ENCODE results near the gene CTTNBP2.
"Not testable (repeated sequence)": the region's sequence is repeated elsewhere in the genome, so short reads cannot be mapped to it uniquely, and the experiment has no call there.

CTTNBP2 gene

DNA sequence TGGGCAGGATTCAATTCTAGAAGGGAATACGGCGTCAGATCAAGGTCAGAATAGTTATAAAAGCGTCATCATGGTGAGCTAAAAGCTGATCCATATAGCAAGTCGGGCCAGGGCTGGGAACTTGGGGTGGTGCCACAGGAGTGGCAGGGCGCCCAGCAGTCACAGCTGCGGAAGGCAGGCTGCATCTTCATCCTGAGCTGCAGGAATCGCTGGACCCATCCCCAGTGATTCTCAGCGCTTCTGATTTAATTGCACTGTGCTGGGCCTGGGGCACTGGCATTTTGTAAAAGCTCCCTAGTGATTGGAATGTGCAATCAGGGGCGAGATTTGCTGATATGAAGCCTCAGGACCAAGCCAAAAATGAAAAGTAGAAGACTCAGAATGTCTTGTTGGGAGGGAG, 135.3 kb downstream of the CTTNBP2 start:
- DNase-seq = no peak

DNA sequence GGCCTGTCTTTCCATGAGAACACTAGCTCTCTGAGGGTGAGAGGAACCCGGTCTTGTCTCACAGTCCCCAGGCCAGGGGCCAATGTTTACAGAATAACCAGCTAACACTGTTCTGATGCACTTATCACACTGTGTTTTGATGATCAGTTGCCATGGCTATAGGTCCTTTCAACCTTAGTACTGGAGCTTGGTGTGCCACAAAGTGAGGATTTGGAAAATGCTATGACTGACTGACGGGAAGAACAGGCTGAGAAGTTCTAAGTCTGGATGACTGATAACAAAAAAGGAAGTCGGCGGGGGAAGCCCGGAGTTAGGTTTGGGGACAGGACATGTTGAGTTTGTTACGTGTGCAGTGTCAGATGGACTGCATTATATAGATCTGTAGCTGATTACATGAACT, 141.8 kb downstream of the CTTNBP2 start:
- no peak for DNase-seq

DNA sequence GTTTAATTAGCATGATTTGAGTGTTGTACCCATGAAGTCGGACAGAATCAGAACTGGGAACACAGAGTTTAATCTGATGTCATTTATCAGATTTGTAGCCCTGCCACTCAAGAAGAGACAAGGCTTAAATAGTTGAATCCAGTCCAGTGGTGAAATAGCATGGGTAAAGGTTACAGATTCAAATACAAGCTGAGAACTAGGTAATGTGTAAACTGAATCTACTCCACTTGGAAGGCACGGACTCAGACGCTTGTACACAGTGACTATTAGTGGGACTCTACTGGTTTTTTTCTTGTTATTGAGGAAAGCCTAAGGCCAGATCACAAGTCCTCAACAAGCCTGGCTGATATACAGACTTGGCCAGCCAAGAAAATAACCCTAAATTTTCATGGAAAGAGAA, 142.9 kb downstream of the CTTNBP2 start:
- no peak for DNase-seq

DNA sequence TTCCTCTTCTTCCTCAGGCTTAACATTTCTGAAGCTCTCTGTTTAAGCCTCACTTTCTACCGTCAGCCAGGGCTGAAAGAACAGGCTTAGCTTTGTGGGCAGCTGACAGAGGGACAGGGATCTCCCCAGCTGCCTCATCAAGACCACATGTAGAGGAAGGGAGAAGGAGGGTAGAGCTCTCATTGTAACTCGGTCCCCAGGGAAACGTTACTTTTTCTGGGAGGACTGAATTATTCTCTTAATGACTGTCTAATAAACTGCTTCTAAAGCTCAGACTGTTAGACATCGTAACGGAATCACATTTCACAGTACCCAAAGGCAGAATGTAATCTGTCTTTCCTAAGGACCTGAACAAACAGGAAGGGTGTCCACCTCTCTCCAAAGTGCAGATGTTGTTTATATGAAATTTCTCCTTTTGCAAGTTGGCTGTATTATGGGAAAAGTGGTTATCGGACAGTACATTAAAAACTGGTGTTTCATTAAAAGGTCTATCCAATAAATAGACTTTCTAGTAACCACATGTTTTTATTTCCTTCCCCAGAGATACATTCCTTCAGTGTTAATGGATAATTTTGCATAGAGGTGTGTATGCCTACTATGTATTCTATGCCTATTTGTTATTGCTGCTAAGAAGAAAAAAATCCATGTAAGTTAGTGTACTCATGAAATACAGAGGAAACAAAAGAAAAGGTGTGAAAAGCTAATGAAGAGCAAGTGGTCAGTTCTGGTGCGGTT, 144.2 kb downstream of the CTTNBP2 start:
- no peak for DNase-seq

DNA sequence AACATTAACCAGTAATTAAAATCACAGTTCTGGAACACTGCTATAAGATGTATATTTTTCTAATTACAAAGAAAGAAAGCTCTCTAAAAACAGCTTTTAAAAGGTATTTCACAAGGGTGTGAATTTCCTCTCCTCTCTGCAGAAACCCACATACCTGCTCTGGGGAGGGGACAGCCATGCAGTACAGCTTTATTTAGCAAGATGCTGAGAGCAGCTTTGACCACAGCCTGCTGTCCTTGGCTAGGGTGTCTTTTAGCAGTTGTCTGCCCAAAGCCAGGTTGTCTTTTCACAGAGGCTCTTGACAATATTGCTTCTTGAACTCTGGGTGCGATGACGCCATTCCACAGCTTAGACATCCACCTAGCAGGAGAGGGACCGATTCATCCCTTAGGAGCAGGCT, 148.3 kb downstream of the CTTNBP2 start:
- no peak for DNase-seq

DNA sequence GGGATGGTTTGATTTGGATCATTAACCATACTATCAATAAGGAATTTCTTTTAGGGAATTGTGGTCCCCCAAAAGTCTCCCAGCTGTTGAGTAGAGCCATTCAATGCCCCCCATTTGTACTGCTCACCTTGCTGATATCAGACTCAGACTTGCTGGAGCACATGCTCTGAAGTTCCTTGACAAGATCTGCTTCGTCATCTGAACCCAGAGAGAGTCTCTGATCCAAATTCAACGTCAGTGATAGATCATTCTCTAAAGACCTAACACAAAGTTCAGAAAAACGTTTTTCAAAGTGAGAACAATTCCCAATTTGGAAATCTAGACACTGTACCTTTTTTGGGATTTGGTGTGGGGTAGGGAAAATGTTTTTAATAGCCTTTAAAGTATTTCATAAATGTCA, 153.9 kb downstream of the CTTNBP2 start:
- no peak for DNase-seq

DNA sequence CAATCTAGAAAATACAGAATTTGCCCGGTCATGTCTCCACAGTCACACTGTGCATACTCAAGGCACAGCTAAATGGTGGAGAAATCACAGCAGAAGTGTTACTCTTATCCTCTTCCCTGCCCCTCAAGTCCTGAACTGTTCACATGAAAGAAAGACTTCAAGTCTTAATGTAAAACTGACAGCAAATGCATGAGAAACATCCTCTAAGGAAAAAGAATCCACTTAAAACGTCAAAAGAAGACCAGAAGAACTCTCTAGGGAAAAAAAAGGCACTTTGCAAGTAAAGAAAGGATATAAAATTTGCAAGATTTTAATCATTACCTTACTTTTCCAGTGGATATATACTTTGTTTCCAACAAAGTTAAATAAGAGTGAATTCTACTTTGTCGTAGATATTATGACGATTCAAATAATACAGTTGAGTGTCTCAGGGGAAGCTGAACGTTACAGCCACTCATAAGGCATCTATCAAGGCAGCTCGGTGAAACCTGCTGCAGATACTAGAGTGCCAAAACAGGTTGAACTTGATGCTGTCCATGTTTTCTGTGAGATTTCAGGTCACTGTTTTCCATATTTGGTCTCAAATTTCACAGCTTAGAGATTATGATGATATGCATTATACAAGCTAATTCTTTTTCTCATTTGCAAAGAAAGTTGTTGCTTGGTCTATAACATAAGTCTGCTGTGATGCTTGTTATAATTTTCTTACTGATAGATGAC, 155.0 kb downstream of the CTTNBP2 start:
- no peak for DNase-seq

DNA sequence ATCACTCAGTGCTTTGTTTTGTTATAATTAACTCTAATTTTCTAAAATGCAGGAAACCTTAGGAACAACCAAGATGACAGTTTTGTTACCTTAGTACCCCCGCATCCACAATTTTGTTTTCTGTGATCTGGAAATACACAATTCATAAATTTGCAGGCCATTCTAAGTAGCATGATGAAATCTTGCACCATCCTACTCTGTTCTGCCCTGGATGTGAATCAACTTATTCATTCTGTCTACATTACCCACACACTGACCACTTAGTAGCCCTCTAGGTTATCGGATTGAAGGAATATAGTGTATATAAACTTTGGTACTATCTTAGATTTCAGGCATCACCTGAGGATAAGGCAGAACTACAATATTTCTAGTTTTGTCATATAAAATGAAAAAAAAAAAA, 155.9 kb downstream of the CTTNBP2 start:
- no peak for DNase-seq

DNA sequence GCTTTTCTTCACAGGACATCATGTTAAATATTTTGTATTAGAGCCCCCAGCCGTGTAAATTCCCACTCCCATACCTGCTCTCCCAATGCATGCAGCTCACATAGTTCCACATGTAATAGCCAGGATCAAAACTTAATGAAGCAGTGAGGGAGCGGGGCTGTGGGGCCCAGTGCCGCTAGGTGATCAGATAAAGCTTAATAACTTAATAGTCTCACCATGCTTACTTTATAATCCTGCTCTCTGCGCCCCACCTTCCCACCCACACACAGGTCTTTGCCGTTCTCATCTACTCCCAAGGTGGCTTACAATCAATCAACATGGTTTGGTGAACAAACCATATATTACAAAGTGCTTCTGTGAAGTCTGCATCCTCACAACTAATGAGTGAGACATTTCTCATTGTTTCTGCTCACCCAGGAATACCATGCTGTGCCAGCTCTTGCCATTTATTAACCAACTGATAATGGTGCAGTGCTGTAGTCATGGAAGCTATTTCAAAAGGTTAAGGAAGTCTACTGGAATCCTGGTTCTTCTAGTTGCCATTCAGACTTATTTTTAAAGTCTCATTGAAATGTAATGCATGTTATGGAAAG, 156.4 kb downstream of the CTTNBP2 start:
- DNase-seq = no peak

DNA sequence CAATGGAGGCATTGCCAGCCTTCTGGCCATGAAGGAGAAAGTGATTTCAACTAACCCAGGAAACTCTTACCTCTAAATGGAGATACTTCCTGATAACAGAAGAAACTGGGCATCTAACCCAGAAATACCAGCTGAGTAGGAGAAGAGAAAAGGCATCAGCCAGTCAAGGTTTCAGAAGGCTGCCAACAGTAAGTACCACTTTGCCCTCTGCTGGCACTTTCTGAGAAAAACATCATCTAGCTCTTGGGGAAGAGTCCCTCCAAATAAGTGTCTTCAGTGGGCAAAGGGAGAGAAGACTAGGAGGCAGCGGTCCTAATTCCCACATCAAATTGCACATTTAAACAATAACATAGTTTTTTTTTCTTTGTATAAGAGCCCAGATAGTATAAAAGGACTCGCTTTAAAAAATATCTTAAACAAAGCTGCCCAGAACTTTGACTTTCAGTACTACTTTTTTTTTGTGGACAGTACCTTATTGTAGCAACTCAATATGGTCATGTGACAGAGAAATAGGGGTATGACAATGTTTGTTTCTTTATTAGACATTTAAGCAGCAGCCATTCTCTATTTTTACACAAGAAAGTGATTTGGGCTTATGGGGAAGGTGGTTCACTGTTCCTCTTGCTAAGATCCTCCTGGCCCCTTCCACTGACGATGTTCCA, 157.3 kb downstream of the CTTNBP2 start:
- no peak for DNase-seq

DNA sequence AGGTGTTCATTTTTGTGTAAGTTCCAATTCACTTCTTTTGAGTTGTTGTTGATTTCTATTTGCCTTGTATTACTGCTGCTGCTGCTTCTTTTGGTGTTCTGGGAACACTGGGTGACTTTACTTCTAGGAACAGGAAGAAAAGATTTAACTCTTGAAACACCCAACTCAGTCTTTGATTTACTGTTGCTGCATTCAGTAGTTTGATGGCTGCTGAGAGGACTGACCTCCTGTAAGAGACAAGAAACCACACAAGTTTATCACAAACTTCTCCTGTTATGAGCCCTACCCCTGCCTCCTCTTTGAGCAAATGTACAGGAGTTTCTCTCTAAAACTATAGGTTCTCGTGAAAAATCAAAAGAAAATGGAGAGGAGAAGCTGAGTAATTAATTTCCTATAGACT, 161.7 kb downstream of the CTTNBP2 start:
- DNase-seq = no peak

DNA sequence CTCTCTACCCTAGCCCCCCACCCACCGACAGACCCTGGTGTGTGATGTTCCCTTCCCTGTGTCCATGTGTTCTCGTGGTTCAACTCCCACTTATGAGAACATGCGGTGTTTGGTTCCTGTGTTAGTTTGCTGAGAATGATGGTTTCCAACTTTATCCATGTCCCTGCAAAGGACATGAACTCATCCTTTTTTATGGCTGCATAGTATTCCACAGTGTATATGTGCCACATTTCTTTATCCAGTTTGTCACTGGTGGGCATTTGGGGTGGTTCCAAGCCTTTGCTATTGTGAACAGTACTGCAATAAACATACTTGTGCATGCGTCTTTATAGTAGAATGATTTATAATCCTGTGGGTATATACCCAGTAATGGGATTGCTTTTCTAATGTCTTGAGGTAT, 165.1 kb downstream of the CTTNBP2 start:
- DNase-seq = not testable (repeated sequence)

DNA sequence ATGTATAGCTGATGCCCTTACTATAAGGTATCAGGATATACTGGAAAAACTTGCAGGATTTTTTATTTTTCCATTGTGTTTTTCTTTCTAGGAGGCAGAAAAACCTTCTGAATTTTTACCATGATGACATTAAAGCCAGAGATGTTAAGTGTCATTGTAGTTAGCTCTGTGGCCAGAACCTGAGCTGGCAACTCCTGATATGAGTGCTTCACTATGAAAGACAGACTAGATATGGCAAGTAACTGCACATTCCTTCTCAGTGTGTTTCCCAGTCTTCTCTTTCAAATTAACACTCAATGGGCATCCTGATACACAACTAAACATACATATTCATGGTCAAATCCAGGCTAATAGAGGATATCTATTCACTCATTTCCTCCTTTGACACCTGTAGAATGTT, 166.2 kb downstream of the CTTNBP2 start:
- DNase-seq = no peak

DNA sequence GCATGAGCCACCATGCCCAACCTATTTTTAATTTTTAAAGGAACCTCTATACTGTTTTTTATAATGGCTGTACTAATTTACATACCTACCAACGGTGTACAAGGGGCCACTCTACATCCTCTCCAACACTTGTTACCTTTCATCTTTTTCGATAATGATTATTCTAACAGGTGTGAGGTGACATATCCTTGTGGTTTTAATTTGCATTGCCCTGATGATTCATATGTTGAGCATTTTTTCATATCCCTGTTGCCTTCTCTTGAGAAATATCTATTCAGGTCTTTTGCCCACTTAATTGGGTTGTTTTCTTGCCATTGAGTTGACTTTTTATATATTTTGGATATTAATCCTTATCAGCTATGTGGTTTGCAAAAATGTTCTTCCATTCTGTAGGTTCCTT, 167.0 kb downstream of the CTTNBP2 start:
- DNase-seq = no peak

DNA sequence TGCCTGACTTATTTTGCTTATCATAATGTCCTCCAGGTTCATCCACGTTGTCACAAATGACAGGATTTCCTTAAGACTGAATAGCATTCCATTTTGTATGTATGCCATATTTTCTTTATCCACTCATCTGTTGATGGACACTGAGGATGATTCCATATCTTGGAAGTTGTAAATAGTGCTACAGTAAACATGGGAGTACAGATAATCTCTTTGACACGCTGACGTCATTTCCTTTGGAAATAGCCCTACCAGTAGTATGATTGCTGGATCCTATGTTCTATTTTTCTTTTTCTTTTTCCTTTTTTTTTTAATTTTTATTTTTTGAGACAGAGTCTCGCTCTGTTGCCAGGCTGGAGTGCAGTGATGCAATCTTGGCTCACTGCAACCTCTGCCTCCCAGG, 167.6 kb downstream of the CTTNBP2 start:
- DNase-seq = no peak

DNA sequence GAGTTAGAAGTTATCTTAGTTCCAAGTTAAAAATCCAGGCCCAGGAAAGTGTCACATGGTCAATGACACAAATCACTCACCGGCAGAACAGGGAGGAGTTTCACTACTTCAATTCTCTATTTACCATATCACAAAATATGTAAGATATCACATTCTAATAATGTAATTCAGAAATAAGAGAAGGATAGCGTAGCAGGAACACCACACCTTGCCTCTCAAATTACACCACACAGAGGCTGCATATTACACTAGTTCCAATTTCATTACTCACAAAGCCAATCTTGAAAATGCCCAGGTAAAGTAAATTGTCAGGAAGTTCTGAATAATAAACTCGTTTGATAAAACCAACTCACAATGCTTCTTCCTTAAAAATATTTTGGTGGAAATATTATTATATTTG, 169.2 kb downstream of the CTTNBP2 start:
- no peak for DNase-seq

DNA sequence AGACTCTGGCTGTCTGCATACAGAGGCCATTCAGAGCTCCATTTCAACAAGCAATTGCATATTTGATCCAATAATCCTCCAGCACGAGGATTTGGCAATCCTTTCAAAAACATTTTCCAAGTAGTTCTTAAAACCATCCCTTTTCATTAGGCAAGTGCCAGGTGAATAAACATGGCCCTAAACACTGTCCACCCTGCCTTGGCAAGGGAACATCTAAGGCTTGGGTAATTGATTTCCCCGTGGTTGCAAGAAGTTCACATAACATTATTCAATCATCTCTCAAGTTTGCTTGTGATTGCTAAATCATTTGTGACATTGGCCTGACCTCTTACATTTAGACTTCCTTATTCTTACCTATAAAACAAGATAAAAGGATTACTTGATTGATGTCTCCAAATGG, 175.2 kb downstream of the CTTNBP2 start:
- DNase-seq = no peak

DNA sequence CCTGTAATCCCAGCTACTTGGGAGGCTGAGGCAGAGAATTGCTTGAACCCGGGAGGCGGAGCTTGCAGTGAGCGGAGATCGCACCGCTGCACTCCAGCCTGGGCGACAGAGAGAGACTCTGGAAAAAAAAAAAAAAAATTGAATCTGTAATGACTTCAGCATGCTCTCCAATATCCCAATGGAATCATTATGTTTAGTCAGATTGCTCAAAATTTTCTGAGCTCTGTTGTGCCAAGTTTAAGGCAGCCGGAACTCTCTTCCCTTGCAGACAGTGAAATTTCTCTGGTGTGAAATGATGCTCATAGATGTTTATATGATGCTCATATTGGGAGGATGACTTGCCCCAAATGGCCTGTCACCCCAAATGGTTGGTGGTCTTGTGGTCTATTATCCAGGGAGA, 180.9 kb downstream of the CTTNBP2 start:
- no peak for DNase-seq

DNA sequence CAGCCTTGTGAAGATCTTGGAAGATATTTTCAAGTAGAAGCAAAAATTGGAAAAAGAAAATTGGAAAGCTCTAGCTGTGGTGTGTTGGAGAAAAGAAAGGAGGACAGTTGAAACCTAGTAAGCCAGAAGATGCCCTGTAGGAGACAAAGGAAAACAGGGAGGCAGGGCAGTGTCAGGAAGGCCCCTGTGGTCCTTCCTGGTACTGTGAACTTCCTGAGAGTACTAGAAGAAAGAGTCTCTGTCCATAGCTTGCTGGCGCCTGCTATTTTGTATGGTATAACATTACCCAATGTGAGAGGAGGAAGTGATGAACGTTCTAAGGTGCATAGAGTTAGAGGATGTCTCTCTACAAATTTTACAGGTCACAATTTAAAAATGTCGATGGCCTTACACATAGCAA, 183.1 kb downstream of the CTTNBP2 start:
- DNase-seq = no peak

DNA sequence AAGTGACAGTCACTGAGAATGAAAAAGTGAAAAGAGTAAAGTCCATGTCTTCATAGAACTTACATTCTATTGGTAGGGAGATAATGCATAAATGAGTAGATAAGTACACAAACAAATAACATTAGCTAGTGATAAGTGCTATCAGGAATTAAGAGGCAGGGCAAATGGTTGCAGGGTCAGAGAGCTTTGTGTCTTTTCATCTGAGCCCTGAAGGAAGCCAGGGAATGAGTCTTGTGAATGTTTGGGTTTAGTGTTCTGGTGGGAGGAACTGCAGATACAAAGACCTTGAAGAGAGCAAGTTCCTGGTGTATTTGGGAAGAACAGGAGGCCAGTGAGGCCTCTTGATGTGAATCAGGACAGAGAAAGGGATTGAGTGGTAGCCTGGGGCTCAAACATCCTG, 183.8 kb downstream of the CTTNBP2 start:
- DNase-seq = no peak

DNA sequence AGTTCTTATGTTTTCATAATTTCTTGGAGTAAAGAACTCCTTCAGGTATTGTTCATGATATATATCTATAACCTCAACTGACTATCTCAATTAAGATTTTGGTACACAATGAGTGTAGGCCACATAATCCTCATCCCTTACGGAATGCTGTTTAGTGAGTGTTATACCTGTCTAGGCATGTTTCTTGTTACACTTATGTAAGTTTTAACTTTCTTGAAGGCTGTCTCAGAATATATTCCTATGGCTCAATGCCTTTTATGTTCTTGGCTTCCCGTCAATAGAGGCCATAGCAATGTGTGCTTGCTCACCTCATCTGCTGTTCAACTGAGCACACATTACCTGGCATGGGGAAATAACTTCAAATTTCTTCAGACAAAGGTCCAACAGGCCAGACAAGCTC, 185.1 kb downstream of the CTTNBP2 start:
- no peak for DNase-seq

DNA sequence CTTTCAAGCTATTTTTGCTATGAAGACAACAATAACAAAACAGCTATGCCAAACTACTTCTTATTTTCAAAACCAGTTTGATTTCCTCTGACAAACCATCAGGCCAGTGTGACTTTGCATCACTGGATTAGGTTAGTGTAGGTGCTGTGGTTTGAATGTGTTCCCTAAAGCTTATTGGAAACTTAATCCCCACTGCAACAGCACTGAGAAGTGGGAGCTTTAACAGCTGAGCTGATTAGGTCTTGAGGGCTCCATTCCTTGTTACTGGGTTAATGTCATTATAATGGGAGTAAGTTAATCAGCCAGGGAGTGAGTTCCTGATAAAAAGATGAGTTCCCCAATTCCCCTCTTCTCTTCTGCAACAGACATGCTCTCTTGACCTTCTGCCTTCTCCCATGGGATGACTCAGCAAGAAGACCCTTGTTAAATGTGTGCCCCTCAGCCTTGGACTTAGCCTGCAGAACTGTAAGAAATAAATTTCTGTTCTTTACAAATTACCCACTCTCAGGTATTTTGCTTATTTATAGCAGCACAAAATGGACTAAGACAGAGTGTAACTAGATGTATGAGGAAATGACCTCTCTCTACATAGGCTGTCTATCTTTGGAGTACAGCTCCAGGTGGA, 186.8 kb downstream of the CTTNBP2 start:
- DNase-seq = no peak

DNA sequence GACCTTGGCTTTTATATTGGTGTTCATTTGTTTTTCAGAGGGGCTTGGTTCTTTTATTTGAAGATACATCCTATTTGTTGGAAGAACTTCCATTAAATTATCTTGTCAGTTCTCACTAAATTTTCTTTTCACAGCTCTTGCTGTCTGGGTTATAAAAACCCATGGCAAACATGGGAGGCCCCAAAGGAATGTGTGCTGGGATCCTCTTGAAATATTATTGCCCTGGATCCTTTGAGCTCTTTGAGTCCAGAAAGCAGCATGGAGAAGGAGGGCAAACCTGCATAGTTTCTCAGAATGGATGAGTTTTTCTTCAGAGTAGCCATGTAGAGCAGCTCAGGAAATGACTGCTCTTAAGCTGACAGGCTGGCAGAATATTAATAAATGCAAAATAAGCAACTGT, 187.4 kb downstream of the CTTNBP2 start:
- no peak for DNase-seq
